ENCODE measurements around the gene CCDC28A. TPM values are rescaled to one million over a fixed set of nuclear protein-coding genes. Genes with fewer than 3 reads are reported as not detected.
"Not testable (repeated sequence)": the region's sequence is repeated elsewhere in the genome, so short reads cannot be mapped to it uniquely, and the experiment has no call there.

Gene CCDC28A
- total RNA-seq, 1 donor from 2014 or later: 11.1 TPM

GRCh38 chr6:138728662-138729061 lies 44.9 kb upstream of the CCDC28A start:
- Histone ChIP-seq H3K36me3 (ENCODE audit: control insufficient read depth, insufficient read depth, low read length) (no peaks in the 10 kb centered on the region), H3K4me3 (ENCODE audit: low read depth, low read length) (no peak overlapping the region), H3K27me3 (ENCODE audit: control insufficient read depth, insufficient read depth, low read length) (no peaks in the 10 kb centered on the region)
- FAIRE-seq (no peak), DNase-seq (ENCODE audit: low read depth) (no peak)
- TF ChIP-seq, protein P1, sequence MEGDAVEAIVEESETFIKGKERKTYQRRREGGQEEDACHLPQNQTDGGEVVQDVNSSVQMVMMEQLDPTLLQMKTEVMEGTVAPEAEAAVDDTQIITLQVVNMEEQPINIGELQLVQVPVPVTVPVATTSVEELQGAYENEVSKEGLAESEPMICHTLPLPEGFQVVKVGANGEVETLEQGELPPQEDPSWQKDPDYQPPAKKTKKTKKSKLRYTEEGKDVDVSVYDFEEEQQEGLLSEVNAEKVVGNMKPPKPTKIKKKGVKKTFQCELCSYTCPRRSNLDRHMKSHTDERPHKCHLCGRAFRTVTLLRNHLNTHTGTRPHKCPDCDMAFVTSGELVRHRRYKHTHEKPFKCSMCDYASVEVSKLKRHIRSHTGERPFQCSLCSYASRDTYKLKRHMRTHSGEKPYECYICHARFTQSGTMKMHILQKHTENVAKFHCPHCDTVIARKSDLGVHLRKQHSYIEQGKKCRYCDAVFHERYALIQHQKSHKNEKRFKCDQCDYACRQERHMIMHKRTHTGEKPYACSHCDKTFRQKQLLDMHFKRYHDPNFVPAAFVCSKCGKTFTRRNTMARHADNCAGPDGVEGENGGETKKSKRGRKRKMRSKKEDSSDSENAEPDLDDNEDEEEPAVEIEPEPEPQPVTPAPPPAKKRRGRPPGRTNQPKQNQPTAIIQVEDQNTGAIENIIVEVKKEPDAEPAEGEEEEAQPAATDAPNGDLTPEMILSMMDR (IDR thresholded peaks at IDR 0.05; ENCODE audit: insufficient read depth, low read length, severe bottlenecking): no peak

DNA sequence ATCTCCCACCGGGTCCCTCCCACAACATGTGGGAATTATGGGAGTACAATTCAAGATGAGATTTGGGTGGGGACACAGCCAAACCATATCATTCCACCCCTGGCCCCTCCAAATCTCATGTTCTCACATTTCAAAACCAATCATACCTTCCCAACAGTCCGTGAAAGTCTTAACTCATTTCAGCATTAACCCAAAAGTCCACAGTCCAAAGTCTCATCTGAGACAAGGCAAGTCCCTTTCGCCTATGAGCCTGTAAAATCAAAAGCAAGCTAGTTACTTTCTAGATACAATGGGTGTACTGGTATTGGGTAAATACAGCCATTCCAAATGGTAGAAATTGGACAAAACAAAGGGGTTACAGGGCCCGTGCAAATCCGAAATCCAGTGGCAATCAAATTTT lies 43.5 kb upstream of the CCDC28A start:
- not testable (repeated sequence) for H3K4me3 ChIP-seq (ENCODE audit: low read depth, low read length); H3K36me3 ChIP-seq (ENCODE audit: control insufficient read depth, insufficient read depth, low read length); H3K27me3 ChIP-seq (ENCODE audit: control insufficient read depth, insufficient read depth, low read length); FAIRE-seq; DNase-seq (ENCODE audit: low read depth)

DNA sequence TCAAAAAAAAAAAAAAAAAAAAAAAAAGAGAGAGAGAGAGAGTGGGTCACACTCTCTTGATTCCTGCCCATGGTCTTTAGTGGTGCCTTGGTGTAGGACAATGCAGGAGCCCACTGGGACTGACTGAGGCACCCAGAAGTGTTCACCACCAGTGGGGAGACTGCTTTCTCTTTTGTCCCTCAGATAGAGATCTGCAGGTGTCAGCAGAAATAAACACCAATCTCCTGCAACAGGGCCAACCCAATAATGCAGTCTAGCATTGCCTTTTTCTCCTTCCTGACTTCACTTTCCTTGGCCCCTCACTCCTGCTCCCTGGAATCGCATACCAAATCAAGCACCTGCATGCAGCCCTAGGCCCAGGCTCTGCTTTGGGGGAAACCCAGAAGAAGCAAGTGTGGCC lies 39.0 kb upstream of the CCDC28A start:
- TF ChIP-seq, protein P1 (IDR thresholded peaks at IDR 0.05; ENCODE audit: insufficient read depth, low read length, severe bottlenecking): no peak
- FAIRE-seq (no peak), DNase-seq (ENCODE audit: low read depth) (no peak)
- Histone ChIP-seq H3K36me3 (ENCODE audit: control insufficient read depth, insufficient read depth, low read length) (no peaks in the 10 kb centered on the region), H3K4me3 (ENCODE audit: low read depth, low read length) (no peak overlapping the region), H3K27me3 (ENCODE audit: control insufficient read depth, insufficient read depth, low read length) (no peaks in the 10 kb centered on the region)

DNA sequence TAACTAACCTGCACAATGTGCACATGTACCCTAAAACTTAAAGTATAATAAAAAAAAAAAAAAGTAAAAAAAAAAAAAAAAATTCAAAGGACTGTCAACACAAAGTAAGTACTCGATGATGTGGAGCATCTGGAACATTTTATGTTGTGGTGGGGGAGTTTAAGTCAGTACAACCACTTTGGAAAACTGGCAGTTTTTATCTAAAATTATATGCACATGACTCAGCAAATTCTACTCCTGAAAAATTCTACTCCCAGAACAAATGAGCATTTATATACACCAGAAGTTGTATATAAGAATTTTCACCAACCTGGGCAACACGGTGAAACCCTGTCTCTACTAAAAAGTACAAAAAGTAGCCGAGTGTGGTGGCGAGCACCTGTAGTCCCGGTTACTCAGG lies 36.9 kb upstream of the CCDC28A start:
- no peak for FAIRE-seq

GRCh38 chr6:138752017-138752416 lies 21.6 kb upstream of the CCDC28A start:
- no peaks in the 10 kb centered on the region for H3K36me3 ChIP-seq (ENCODE audit: control insufficient read depth, insufficient read depth, low read length)
- no peaks in the 10 kb centered on the region for H3K27me3 ChIP-seq (ENCODE audit: control insufficient read depth, insufficient read depth, low read length)
- TF ChIP-seq, protein P1 (IDR thresholded peaks at IDR 0.05; ENCODE audit: insufficient read depth, low read length, severe bottlenecking): no peak
- FAIRE-seq (no peak), DNase-seq (ENCODE audit: low read depth) (no peak)
- no peak overlapping the region for H3K4me3 ChIP-seq (ENCODE audit: low read depth, low read length)

More for the DNA sequence above, 36.9 kb upstream of the CCDC28A start:
- Histone ChIP-seq H3K27me3 (ENCODE audit: control insufficient read depth, insufficient read depth, low read length) (no peaks in the 10 kb centered on the region), H3K4me3 (ENCODE audit: low read depth, low read length) (no peak overlapping the region), H3K36me3 (ENCODE audit: control insufficient read depth, insufficient read depth, low read length) (no peaks in the 10 kb centered on the region)
- TF ChIP-seq, protein P1 (IDR thresholded peaks at IDR 0.05; ENCODE audit: insufficient read depth, low read length, severe bottlenecking): no peak
- DNase-seq (ENCODE audit: low read depth): no peak

- FAIRE-seq (no peak), DNase-seq (ENCODE audit: low read depth) (peak; percentile 36)
- Histone ChIP-seq H3K4me3 (ENCODE audit: low read depth, low read length) (no peak overlapping the region), H3K27me3 (ENCODE audit: control insufficient read depth, insufficient read depth, low read length) (no peaks in the 10 kb centered on the region), H3K36me3 (ENCODE audit: control insufficient read depth, insufficient read depth, low read length) (no peaks in the 10 kb centered on the region)
- TF ChIP-seq, protein P1 (IDR thresholded peaks at IDR 0.05; ENCODE audit: insufficient read depth, low read length, severe bottlenecking): no peak
Observed at GRCh38 chr6:138757136-138757535, 16.4 kb upstream of the CCDC28A start.
